BJ (cell line): ENCODE measurements around the gene BCL2. TPM values are rescaled to one million over a fixed set of nuclear protein-coding genes. Genes with fewer than 3 reads are reported as not detected.
"Not testable (repeated sequence)": the region's sequence is repeated elsewhere in the genome, so short reads cannot be mapped to it uniquely, and the experiment has no call there.

ENCODE experiments used
- CTCF ChIA-PET: fragments of 350-600 bp; formaldehyde crosslinking; extraction: SDS; loops from one replicate; lab custom pipeline; 2021; ENCODE audit warnings: antibody characterized with exemption, inconsistent platforms; lab: Yijun Ruan, JAX
- POLR2A ChIA-PET: fragments of 300-600 bp; sonication (Branson Sonifier 250); formaldehyde crosslinking; extraction: SDS; loops from one replicate; lab custom pipeline; 2021; ENCODE audit warnings: antibody characterized with exemption; lab: Charles Lee
- DNase-seq: peaks from one replicate; pipeline ENCODE4 v3.0.0-alpha.2; 2011; ENCODE audit warnings: low read depth
- H3K27me3 ChIP-seq: 2 replicates; pipeline ENCODE4 v1.6.0; 2011; ENCODE audit warnings: low read length; ENCODE audit not compliant: control insufficient read depth, insufficient read depth
- H3K36me3 ChIP-seq: 2 replicates; pipeline ENCODE4 v1.5.1; 2011; ENCODE audit warnings: low read length; ENCODE audit not compliant: control insufficient read depth, insufficient read depth
- H3K4me3 ChIP-seq: 2 replicates; pipeline ENCODE4 v1.5.1; 2011; ENCODE audit warnings: low read depth, mild to moderate bottlenecking, control low read depth, low read length
- polyA plus RNA-seq: library from polyadenylated mRNA; depleted of rRNA; stranded (reverse); fragments of >200 nt; gene quantifications from 2 replicates; pipeline ENCODE4 v1.2.3, GENCODE V29; 2011
- TF ChIP-seq, protein P1 (sequence below): IDR thresholded peaks from 2 replicates; pipeline ENCODE4 v1.5.1; 2011; ENCODE audit warnings: low read depth, mild to moderate bottlenecking, control low read depth, inconsistent platforms, low read length, moderate library complexity; ENCODE audit not compliant: insufficient read depth

Gene BCL2
- polyA plus RNA-seq, 1 experiment: 0.15 TPM

DNA sequence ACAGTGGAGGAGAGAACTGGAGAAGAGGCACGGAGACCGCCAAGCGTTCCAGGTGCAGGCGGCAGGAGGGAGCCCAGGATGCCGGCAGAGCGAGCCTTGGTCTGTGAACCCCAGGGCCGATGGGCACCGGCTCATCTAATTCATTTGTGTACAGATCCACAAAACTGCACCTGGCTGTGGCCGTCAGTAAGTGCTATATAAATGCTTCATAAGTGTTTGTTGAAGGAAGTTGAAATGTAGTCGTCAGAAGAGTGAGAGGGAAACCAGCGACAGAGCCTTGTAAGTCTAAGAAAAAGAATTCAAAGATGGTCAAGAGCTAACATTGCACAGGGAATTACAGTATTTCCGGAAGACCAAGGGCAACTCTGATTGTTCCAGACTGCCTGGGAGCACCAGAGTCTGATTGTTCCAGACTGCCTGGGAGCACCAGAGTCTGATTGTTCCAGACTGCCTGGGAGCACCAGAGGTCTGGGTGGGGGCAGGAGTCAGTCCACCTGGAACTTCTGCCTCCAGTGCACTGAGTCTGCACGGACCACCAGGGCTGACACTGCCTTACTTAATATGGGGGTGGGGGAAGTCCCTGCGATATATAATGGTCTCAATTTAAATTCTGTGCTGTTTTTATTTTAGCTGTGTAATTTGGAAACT, 112.3 kb downstream of the BCL2 start:
- CTCF ChIA-PET: no interaction called here
- POLR2A ChIA-PET: interaction anchor here (0.6 kb wide), 1 partner anchor 571 kb away, joined by 5 read pairs; no protein-coding TSS in a partner anchor

GRCh38 chr18:63206433-63207142, 113.0 kb downstream of the BCL2 start:
- Histone ChIP-seq H3K4me3 (no peak overlapping the region), H3K36me3 (no peaks in the 10 kb centered on the region), H3K27me3 (no peaks in the 10 kb centered on the region; the same call in 1 of the 2 replicates)
- ChIA-PET CTCF (no interaction called here), POLR2A (no interaction called here)
- TF ChIP-seq, protein P1, sequence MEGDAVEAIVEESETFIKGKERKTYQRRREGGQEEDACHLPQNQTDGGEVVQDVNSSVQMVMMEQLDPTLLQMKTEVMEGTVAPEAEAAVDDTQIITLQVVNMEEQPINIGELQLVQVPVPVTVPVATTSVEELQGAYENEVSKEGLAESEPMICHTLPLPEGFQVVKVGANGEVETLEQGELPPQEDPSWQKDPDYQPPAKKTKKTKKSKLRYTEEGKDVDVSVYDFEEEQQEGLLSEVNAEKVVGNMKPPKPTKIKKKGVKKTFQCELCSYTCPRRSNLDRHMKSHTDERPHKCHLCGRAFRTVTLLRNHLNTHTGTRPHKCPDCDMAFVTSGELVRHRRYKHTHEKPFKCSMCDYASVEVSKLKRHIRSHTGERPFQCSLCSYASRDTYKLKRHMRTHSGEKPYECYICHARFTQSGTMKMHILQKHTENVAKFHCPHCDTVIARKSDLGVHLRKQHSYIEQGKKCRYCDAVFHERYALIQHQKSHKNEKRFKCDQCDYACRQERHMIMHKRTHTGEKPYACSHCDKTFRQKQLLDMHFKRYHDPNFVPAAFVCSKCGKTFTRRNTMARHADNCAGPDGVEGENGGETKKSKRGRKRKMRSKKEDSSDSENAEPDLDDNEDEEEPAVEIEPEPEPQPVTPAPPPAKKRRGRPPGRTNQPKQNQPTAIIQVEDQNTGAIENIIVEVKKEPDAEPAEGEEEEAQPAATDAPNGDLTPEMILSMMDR: no peak
- no peak for DNase-seq

More for the DNA sequence above, 112.3 kb downstream of the BCL2 start:
- DNase-seq: no peak
- H3K27me3 ChIP-seq: no peaks in the 10 kb centered on the region; the same call in 1 of the 2 replicates
- H3K4me3 ChIP-seq: no peak overlapping the region
- no peaks in the 10 kb centered on the region for H3K36me3 ChIP-seq
- TF ChIP-seq, protein P1: no peak

DNA sequence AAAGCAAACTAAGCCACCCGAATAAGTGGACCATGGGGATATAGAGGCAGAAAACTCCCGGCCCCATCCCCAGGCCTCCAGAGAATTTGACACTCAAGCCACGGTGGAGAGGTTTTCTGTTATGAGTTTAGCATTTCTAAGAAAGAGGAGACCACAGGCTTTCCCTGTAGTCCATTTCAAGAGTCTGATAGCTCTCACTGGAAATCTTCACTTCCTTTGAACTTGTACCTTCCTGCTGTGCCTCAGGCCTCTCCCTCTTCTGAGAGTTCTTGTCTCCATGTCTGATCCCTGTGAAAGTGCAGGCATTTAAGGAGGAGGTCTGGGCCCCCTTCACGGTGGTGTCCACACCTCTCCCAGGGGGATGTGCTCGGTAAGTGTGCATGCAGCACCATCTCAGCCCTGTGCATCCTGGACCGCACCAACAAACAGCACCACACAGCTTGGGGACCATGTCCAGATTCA, 113.7 kb downstream of the BCL2 start:
- Histone ChIP-seq H3K4me3 (no peak overlapping the region), H3K36me3 (no peaks in the 10 kb centered on the region), H3K27me3 (no peaks in the 10 kb centered on the region; the same call in 1 of the 2 replicates)
- ChIA-PET CTCF (no interaction called here), POLR2A (no interaction called here)
- TF ChIP-seq, protein P1: no peak
- DNase-seq: no peak

DNA sequence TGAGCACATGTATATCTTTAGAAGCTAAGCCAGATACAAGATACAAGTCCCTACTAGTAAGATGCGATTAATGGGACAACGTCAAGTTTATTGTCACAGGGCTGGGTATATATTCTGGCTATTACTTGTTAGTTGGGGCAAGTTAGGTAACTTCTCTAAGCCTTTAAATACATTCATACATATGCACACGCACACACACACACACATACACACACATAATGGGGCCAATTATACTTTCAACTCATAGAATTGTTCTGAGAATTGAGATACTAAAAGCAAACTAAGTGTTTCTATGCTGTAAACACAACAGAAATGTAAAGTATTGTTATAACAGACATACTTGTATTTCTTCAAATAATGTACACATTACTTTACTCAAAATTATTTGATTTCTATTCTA, 116.1 kb downstream of the BCL2 start:
- Histone ChIP-seq H3K36me3 (no peaks in the 10 kb centered on the region), H3K4me3 (no peak overlapping the region), H3K27me3 (no peaks in the 10 kb centered on the region; the same call in 1 of the 2 replicates)
- TF ChIP-seq, protein P1: no peak
- DNase-seq: no peak
- CTCF ChIA-PET: no interaction called here
- POLR2A ChIA-PET: no interaction called here

GRCh38 chr18:63202828-63203227, 116.7 kb downstream of the BCL2 start:
- CTCF ChIA-PET: no interaction called here

DNA sequence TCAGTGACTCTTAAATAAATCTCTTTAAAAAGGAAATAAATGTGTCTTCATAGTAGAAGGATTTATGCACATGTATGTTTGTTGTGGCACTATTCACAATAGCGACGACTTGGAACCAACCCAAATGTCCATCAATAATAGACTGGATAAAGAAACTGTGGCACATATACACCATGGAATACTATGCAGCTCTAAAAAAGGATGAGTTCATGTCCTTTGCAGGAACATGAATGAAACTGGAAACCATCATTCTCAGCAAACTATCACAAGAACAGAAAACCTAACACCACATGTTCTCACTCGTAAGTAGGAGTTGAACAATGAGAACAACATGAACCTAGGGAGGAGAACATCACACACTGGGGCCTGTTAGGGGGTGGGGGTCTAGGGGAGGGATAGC, 118.1 kb downstream of the BCL2 start:
- H3K4me3 ChIP-seq, H3K27me3 ChIP-seq, H3K36me3 ChIP-seq, POLR2A ChIA-PET, CTCF ChIA-PET, DNase-seq: not testable (repeated sequence)

More at GRCh38 chr18:63202828-63203227, 116.7 kb downstream of the BCL2 start:
- Histone ChIP-seq H3K27me3 (no peaks in the 10 kb centered on the region; the same call in 1 of the 2 replicates), H3K36me3 (no peaks in the 10 kb centered on the region), H3K4me3 (no peak overlapping the region)
- TF ChIP-seq, protein P1: no peak
- DNase-seq: no peak
- POLR2A ChIA-PET: no interaction called here
